Measurements from ENCODE around the gene ARPP21. TPM values are rescaled to one million over a fixed set of nuclear protein-coding genes. Genes with fewer than 3 reads are reported as not detected.

ARPP21 gene
- total RNA-seq, 3 donors from 2014 or later = 0.29 to 1.9 (median 0.46) TPM

DNA sequence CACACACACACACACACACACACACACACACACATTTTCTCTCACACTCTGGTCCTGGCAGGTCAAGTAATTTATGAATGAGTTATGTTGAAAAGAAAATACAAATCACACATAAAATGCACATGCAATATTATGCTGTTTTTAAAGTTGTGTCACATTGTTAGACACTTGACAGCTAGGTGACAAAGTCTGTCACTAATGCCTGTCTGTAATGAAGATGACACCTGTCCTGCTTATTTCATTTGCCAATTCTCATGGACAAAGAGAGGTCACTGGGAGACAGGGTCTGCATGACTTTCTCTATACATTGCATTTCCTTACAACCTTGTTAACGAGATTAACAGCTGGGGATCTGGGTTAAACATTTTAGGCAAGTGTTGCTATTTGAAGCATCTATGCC, 71.2 kb downstream of the ARPP21 start:
- intact Hi-C loops (cut with DNase I, micrococcal nuclease) = no loop called here
- Histone ChIP-seq H3K4me1 (ENCODE audit: low read depth) (no peaks in the 10 kb centered on the region), H3K4me3 (no peak overlapping the region), H3K9me3 (no peaks in the 10 kb centered on the region), H3K36me3 (ENCODE audit: low read depth) (no peaks in the 10 kb centered on the region)
- ATAC-seq = no peak
- TF ChIP-seq CTCF (IDR thresholded peaks at IDR 0.05) = no peak
- DNase-seq = no peak

- no peak for TF ChIP-seq CTCF (IDR thresholded peaks at IDR 0.05)
- intact Hi-C loops (cut with DNase I, micrococcal nuclease) = no loop called here
- DNase-seq (no peak), ATAC-seq (no peak)
- Histone ChIP-seq H3K9me3 (no peaks in the 10 kb centered on the region), H3K4me3 (no peak overlapping the region), H3K36me3 (ENCODE audit: low read depth) (no peaks in the 10 kb centered on the region), H3K4me1 (ENCODE audit: low read depth) (no peaks in the 10 kb centered on the region)
Measured at GRCh38 chr3:35718921-35719320, 79.6 kb downstream of the ARPP21 start.

DNA sequence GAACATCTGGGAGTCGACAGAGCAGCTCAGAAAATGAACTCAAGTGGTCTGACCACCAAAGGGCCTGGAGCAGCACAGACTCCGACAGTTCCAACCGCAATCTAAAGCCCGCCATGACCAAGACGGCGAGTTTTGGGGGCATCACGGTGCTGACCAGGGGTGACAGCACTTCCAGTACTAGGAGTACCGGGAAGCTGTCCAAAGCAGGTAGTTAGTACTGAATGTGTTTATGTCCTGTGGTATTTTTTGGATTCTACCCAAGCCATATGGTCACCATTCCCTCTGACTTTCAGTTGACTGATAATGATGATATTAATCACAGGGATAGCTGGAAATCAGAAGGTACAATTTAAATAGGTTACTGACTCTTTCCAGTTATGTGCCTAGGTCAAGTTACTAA, 82.3 kb downstream of the ARPP21 start:
- no peaks in the 10 kb centered on the region for H3K36me3 ChIP-seq (ENCODE audit: low read depth)
- intact Hi-C loops (cut with DNase I, micrococcal nuclease) = no loop called here
- DNase-seq (no peak), ATAC-seq (no peak)
- TF ChIP-seq CTCF (IDR thresholded peaks at IDR 0.05) = no peak
- H3K4me3 ChIP-seq = no peak overlapping the region
- H3K9me3 ChIP-seq = no peaks in the 10 kb centered on the region
- no peaks in the 10 kb centered on the region for H3K4me1 ChIP-seq (ENCODE audit: low read depth)

DNA sequence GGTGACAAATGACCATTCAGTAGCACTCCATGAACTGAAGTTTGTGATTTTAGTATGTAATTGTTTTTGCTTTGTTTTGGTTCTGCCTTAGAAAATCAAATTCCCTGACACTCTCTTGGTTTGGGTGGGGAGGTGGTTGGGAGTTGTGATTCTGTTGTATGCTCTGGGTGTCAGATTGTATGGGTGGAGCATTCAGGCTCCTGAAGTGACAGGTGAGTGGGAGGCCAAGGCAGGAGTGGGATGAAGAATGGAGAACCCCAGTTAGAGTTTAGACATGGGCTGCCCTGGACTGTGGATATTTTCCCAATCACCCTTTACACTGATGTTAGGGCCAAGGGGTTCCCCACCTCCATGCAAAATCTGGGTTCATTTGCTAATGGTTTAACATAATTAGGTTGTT, 83.6 kb downstream of the ARPP21 start:
- H3K4me1 ChIP-seq (ENCODE audit: low read depth) = no peaks in the 10 kb centered on the region
- DNase-seq = no peak
- TF ChIP-seq CTCF (IDR thresholded peaks at IDR 0.05) = no peak
- no peak overlapping the region for H3K4me3 ChIP-seq
- no peaks in the 10 kb centered on the region for H3K9me3 ChIP-seq
- no peaks in the 10 kb centered on the region for H3K36me3 ChIP-seq (ENCODE audit: low read depth)
- ATAC-seq = no peak
- intact Hi-C loops (cut with DNase I, micrococcal nuclease) = no loop called here

DNA sequence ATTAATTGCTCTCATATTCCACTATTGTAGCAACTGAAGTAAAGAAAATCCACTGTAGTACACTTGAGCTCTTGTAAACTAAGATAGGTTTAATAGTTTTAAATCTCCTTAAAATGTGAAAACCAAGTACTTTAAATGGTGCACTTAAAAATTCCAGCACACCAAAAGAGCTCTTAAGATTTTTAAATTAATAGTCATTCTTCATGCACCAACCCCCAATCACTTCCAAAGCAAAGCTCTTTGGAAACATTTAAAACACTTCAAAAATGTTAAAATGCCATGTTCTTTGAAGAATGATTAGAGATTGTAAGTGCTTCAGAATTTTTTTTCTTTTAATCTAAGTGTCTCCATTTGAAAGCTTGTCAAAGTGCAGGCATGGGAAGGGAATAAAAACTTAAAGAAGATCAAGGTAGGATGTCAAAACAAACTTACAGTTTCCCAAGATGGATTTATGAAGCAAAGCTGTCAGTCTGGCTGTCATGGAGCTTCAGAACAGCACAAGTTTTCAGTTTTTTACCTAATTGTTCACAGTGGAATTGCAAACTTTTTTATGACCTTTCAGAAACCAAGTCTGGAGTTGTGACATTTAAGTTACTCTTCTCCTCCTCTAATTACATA, 84.3 kb downstream of the ARPP21 start:
- Histone ChIP-seq H3K4me3 (no peak overlapping the region), H3K36me3 (ENCODE audit: low read depth) (no peaks in the 10 kb centered on the region), H3K9me3 (no peaks in the 10 kb centered on the region), H3K4me1 (ENCODE audit: low read depth) (no peaks in the 10 kb centered on the region)
- intact Hi-C loops (cut with DNase I, micrococcal nuclease) = no loop called here
- no peak for TF ChIP-seq CTCF (IDR thresholded peaks at IDR 0.05)
- no peak for DNase-seq
- ATAC-seq = no peak

- no peak for DNase-seq
- no peak for TF ChIP-seq CTCF (IDR thresholded peaks at IDR 0.05)
- Histone ChIP-seq H3K36me3 (ENCODE audit: low read depth) (no peaks in the 10 kb centered on the region), H3K4me3 (no peak overlapping the region), H3K9me3 (no peaks in the 10 kb centered on the region), H3K4me1 (ENCODE audit: low read depth) (no peaks in the 10 kb centered on the region)
- no peak for ATAC-seq
- intact Hi-C loops (cut with DNase I, micrococcal nuclease) = no loop called here
Measured at GRCh38 chr3:35724106-35724505, 84.8 kb downstream of the ARPP21 start.
